Stomach (tissue), 9 donors: Measurements from ENCODE around the gene SLC39A6. TPM values are rescaled to one million over a fixed set of nuclear protein-coding genes. Genes with fewer than 3 reads are reported as not detected.
"Not testable (repeated sequence)": the region's sequence is repeated elsewhere in the genome, so short reads cannot be mapped to it uniquely, and the experiment has no call there.

Experiments
- DNase-seq, 2 donors: peaks; one replicate each; pipeline versions ENCODE4 v3.0.0 to v3.0.0-alpha.2; 2013 to 2019
- H3K27ac ChIP-seq, 5 donors: fragments of 200-600 bp in 4 of 5; sonication (generic) in 4 of 5; one replicate each; pipeline ENCODE4 v1.5.1; 2013 to 2019; ENCODE audit warnings: mild to moderate bottlenecking in 1 of 5, moderate library complexity in 1 of 5
- H3K27me3 ChIP-seq, 3 donors: fragments of 200-600 bp; sonication (generic); one replicate each; pipeline ENCODE4 v1.5.1; 2017 to 2019; ENCODE audit warnings: mixed run types in 1 of 3
- H3K36me3 ChIP-seq, 4 donors: fragments of 200-600 bp; sonication (generic); 1 replicate in 3 of 4; 2 replicates in 1 of 4; pipeline ENCODE4 v1.5.1; 2016 to 2019
- H3K4me1 ChIP-seq, 4 donors: fragments of 200-600 bp; sonication (generic); one replicate each; pipeline ENCODE4 v1.5.1; 2016 to 2019
- H3K4me3 ChIP-seq, 4 donors: fragments of 200-600 bp; sonication (generic) in 3 of 4; one replicate each; pipeline ENCODE4 v1.5.1; 2016 to 2019; ENCODE audit warnings: mild to moderate bottlenecking in 1 of 4
- H3K9me3 ChIP-seq, 4 donors: fragments of 200-600 bp; sonication (generic); one replicate each; pipeline ENCODE4 v1.5.1; 2016 to 2019
- CTCF ChIP-seq, 7 experiments: fragments of 450-650 bp in 4 of 7; fragments of 200-600 bp in 3 of 7; sonication (generic) in 3 of 7; IDR thresholded peaks; one replicate each; pipeline ENCODE4 v1.5.1; 2016 to 2019; ENCODE audit warnings: antibody characterized with exemption in 7 of 7, control low read depth in 2 of 7, mild to moderate bottlenecking in 1 of 7
- EP300 ChIP-seq: sonication (generic); formaldehyde crosslinking; IDR thresholded peaks from one replicate; pipeline ENCODE4 v1.6.1; 2017; ENCODE audit warnings: antibody characterized with exemption
- POLR2A ChIP-seq, 4 donors: fragments of 450-650 bp; IDR thresholded peaks; one replicate each; pipeline ENCODE4 v1.6.1; 2016; ENCODE audit warnings: antibody characterized with exemption in 4 of 4, control low read depth in 2 of 4, mild to moderate bottlenecking in 1 of 4, moderate library complexity in 1 of 4
- POLR2AphosphoS5 ChIP-seq, 3 donors: sonication (generic); formaldehyde crosslinking; IDR thresholded peaks; one replicate each; pipeline ENCODE4 v1.6.1; 2016; ENCODE audit warnings: antibody characterized with exemption in 3 of 3
- WGBS, 5 donors: extraction: QIAGEN DNeasy Blood & Tissue Kit in 3 of 5; methylation state at CpG; one replicate each; pipeline versions ENCODE4 v1.1.5 to v1.1.7; 2013 to 2018; 5-methylcytosine and 5-hydroxymethylcytosine counted together
- intact Hi-C: fragments of 100-400 bp; cut with DNase I; formaldehyde crosslinking; loops from one replicate; pipeline ENCODE4 v1.15.1; 2023; ENCODE audit warnings: low total_unique reads
- polyA plus RNA-seq, 3 donors: library from polyadenylated mRNA; stranded (reverse); fragments of 200-250 nt; gene quantifications; one replicate each; pipeline ENCODE4 v1.2.3, GENCODE V29; 2013
- total RNA-seq, 5 donors: library from RNA; depleted of rRNA; stranded (reverse); fragments of >200 nt; gene quantifications; one replicate each; pipeline versions ENCODE4 v1.1.0 to v1.2.3, GENCODE V29; 2014 to 2016
- donor health status: healthy with polysubstance abuse.
- donor health status: Bipolar disorder and iron deficiency.
- donor health status: healthy.

The SLC39A6 gene
- total and polyA plus RNA-seq, 8 donors: 4.0 to 33.9 (median 12.7) TPM

GRCh38 chr18:36074435-36074834 lies 54.7 kb downstream of the SLC39A6 start:
- peaks cover 0 to 20% (median 0%) of the 10 kb centered on the region in 3 donors for H3K27me3 ChIP-seq
- no peak for DNase-seq
- no peak overlapping the region for H3K27ac ChIP-seq
- 73 to 87% (median 79%) methylated on average over 4 of the region's 4 CpGs for whole genome bisulfite sequencing, 5 donors
- no peaks in the 10 kb centered on the region for H3K36me3 ChIP-seq
- no peak overlapping the region for H3K4me3 ChIP-seq
- H3K9me3 ChIP-seq: no peaks in the 10 kb centered on the region
- intact Hi-C loops: no loop called here
- TF ChIP-seq POLR2A (IDR thresholded peaks at IDR 0.05): no peak
- TF ChIP-seq EP300: no peak
- no peak for TF ChIP-seq CTCF (IDR thresholded peaks at IDR 0.05)
- no peak for TF ChIP-seq POLR2AphosphoS5 (IDR thresholded peaks at IDR 0.05)
- no peaks in the 10 kb centered on the region for H3K4me1 ChIP-seq

- Histone ChIP-seq H3K27me3 (peaks cover 0 to 20% (median 0%) of the 10 kb centered on the region in 3 donors), H3K27ac (no peak overlapping the region), H3K9me3 (no peaks in the 10 kb centered on the region), H3K36me3 (no peaks in the 10 kb centered on the region), H3K4me1 (no peaks in the 10 kb centered on the region), H3K4me3 (no peak overlapping the region)
- no peak for DNase-seq
- intact Hi-C loops: no loop called here
- TF ChIP-seq POLR2AphosphoS5 (IDR thresholded peaks at IDR 0.05) (no peak), POLR2A (IDR thresholded peaks at IDR 0.05) (no peak)
- WGBS, 5 donors: 59 to 81% (median 73%) methylated on average over 1 of the region's 1 CpG
These were observed 55.5 kb downstream of the SLC39A6 start for GRCh38 chr18:36073676-36074075.

- 95 to 98% (median 96%) methylated on average over 8 of the region's 8 CpGs for WGBS, 5 donors
- not testable (repeated sequence) for DNase-seq
These were observed 56.7 kb downstream of the SLC39A6 start for GRCh38 chr18:36072406-36072805.

GRCh38 chr18:36067055-36067957 lies 61.8 kb downstream of the SLC39A6 start, which contains the start of gene RPRD1A:
Gene RPRD1A (minus strand): TSS chr18:36067559. CDS start chr18:36067404, 155 bp downstream.
- Histone ChIP-seq H3K9me3 (no peaks in the 10 kb centered on the region), H3K4me3 (peak within 1 kb of the TSS; percentile 66 to 87 (median 84)), H3K27ac (peak within 1 kb of the TSS; percentile 88 to 99 (median 94)), H3K4me1 (peaks cover 7 to 50% (median 18%) of the 10 kb centered on the region in 4 donors), H3K27me3 (peaks cover 0 to 6% (median 0%) of the 10 kb centered on the region in 3 donors), H3K36me3 (peaks cover 0 to 7% (median 0%) of the 10 kb centered on the region in 4 donors)
- intact Hi-C loops: no loop called here
- DNase-seq: peak; percentile 99
- TF ChIP-seq CTCF (IDR thresholded peaks at IDR 0.05): peak in 1 of 7 experiments; percentile 21
- TF ChIP-seq POLR2A (IDR thresholded peaks at IDR 0.05): no peak
- peak; percentile 67 to 92 (median 78) for TF ChIP-seq POLR2AphosphoS5 (IDR thresholded peaks at IDR 0.05)
- WGBS, 5 donors: 1% methylated on average over 29 to 66 of the region's 66 CpGs

More at GRCh38 chr18:36072406-36072805, 56.7 kb downstream of the SLC39A6 start:
- H3K36me3 ChIP-seq, H3K9me3 ChIP-seq, intact Hi-C loops, H3K4me1 ChIP-seq, H3K27ac ChIP-seq, H3K4me3 ChIP-seq: not testable (repeated sequence)
- H3K27me3 ChIP-seq: peaks cover 0 to 20% (median 0%) of the 10 kb centered on the region in 3 donors

- no peaks in the 10 kb centered on the region for H3K9me3 ChIP-seq
- H3K4me1 ChIP-seq: peaks cover 7 to 50% (median 18%) of the 10 kb centered on the region in 4 donors
- peaks cover 0 to 7% (median 0%) of the 10 kb centered on the region in 4 donors for H3K36me3 ChIP-seq
- peaks cover 0 to 3% (median 0%) of the 10 kb centered on the region in 3 donors for H3K27me3 ChIP-seq
- WGBS, 5 donors: 0 to 2% (median 1%) methylated on average over 5 of the region's 5 CpGs
- intact Hi-C loops: no loop called here
- peak overlapping the region; percentile 66 to 87 (median 84) for H3K4me3 ChIP-seq
- peak overlapping the region; percentile 88 to 99 (median 94) for H3K27ac ChIP-seq
- no peak for TF ChIP-seq POLR2AphosphoS5 (IDR thresholded peaks at IDR 0.05)
- no peak for TF ChIP-seq POLR2A (IDR thresholded peaks at IDR 0.05)
- TF ChIP-seq EP300: no peak
- no peak for TF ChIP-seq CTCF (IDR thresholded peaks at IDR 0.05)
- DNase-seq: no peak
These were observed 62.5 kb downstream of the SLC39A6 start for GRCh38 chr18:36066686-36067054.
